NCI-H446 (cell line): ENCODE data around the gene ARRDC4.
"Not testable (repeated sequence)": the region's sequence is repeated elsewhere in the genome, so short reads cannot be mapped to it uniquely, and the experiment has no call there.

ENCODE experiments used
- DNase-seq, 2 experiments: peaks; one replicate each; lab custom pipeline; 2025; lab: John Stamatoyannopoulos, UW

ARRDC4 gene

DNA sequence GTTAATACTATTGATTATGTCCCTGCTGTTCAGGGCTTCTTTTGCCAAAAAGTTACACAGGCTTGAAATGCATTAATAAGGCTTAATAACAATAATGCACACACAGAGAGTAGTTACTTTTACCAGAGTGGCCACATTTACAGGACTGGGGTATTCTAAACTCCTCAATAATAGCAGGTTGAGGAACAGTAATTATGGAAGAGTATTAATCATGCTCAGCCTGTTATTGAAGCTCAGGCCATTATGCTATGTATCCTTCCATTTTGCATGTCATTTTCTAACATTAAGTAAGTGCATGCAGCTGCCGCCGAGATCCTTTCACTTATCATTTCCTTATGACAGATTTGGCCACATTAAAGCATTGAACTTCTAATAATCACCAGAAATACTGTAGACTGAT, 5.7 kb downstream of the ARRDC4 start:
- no peak for DNase-seq

DNA sequence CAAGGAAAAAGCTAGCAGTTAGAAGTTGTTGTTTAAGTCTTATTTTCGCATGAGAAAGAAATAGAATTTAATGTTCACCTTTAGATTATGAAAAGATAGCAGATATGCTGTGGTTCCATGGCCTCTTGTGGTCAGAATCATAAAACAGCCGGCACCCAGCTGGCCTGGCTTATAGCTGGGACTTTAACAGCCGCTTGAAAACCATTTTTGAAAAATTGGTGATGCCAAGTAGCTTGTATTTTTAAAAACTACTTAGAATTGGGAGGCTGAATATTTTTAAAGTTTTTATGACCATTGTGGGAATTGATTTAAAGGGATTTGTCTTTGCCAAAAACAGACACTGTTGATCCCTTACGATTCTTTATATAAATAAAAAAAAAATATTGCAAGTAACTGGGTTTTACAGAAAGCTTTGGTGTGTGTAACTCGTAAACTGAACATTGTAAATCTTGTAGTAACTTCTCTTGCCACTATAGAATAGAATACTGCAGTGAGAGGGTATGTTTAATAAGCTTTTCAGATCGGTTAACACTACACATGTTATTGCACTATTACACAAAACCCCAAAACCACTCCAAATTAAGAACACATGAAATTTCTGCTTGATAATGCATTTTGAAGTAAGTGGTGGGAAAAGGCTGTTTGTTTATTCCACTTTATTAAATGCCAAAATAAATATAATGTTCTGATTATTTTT, 6.6 kb downstream of the ARRDC4 start:
- no peak for DNase-seq

DNA sequence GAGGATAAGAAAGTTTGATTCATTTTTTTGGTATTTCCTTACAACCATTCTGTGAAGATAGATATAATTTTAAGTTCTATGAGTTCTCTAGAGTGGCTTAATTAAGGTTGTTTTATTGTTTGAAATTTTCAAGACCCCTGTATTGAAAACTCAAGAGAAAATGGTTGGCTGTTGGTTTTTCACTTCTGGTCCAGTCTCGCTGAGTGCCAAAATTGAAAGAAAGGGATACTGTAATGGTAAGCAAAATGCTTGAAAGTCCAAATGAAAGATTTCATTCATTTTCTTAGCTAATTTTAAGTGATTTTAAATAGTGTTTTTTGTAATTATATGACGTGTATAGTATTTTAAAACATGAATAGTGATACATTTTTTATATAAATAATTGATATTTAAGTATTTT, 7.4 kb downstream of the ARRDC4 start:
- DNase-seq = no peak

DNA sequence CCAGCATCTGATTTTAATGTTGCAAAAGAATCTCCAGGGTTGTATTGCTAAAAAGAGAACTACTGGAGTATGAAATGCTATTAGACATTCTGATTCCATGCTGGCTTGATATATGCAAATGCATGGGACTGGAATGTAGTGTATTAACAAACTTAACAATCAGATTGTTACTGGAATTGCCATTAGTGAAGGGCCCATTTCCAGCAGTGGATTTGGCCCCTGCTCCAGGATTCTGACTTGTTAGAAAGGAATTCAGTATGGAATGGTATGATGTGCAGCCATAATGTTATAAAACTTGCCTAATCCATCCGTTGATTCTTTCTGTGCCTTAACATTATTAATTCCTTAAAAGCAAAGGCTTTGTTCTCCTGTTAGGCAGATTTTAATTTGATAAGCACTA, 7.9 kb downstream of the ARRDC4 start:
- no peak for DNase-seq

DNA sequence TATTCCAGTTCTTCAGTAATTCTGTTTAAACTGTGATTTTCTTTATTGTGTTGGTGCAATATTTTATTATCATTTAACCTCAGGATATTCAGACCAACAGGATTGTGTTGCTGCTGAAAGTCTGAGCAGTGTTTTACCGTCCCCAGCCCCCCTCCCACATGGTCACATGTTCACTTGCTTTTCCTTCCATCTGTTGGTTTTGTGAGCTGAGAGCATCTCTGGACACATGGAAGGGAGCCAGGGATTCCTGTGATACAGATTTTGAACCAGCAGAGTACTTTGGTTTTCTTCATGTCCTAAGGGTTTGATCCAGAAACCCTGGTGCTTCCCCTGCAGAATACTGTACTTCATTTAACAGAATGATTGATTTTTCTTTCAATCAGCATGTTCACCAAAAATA, 11.9 kb downstream of the ARRDC4 start:
- no peak for DNase-seq

DNA sequence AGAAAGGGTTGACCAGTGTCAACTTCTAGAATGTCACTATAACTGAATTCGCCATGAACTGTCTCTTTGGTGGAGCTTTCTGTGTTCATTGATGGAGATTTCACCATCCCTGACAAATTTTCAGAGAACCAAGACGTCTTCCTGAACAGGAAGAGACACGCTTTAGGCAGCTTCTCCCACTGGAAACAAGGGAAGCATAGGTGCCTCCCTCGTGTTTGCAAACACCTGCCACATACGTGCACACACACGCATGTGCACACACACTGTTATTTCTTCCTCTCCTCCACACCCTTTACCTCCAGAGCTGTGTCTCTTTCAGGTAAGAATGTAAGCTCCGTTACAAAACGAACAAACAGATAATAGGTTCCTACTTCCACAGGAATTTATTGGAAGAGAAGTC, 15.6 kb downstream of the ARRDC4 start:
- no peak for DNase-seq

DNA sequence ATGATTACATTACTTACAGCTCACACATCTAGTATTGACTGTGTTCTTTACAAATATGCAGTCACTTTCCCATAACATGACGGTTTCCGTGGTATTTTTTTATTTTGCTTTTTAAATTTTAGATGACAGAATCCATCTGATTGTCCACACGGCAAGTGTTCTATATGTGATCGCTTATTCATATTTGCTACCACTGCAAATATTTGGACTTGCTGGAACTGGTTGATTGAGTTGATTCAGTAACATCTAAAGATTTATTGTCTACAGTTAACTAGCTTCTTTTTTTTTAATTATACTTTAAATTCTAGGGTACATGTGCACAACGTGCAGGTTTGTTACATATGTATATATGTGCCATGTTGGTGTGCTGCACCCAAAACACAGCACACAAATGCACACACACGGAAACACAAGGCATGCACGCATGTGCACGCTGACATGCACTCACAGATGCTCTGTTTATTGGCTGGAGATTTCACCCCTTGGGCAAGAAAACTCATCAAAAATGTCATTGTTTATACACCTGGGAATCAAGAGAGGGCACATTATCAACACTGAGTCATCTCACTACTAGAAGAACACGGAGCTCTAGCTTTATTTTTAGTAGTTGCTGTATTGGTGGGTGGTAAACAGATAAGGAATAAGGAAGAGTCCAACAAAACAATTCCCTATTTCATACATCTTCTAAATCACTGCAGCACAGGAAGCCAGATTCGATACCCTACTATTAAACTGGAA, 16.4 kb downstream of the ARRDC4 start:
- no peak for DNase-seq

DNA sequence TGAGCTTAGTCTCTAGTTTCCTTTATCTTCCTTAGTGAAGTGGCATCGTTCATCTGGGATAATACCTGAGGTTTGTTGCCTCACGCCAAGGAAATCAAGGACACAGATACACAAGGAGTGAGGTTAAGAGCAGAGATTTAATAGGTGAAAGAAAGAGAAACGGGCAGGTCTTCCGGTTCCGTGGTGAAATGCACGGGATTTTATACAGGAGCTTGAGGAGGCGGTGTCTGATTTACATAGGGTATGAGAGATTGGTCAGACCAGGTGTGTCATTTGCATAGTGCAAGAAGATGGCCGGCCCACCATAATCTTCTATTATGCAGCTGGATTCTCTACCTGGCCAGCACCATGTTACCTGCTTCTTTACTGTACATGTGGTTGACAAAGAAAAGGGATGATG, 17.2 kb downstream of the ARRDC4 start:
- no peak for DNase-seq

DNA sequence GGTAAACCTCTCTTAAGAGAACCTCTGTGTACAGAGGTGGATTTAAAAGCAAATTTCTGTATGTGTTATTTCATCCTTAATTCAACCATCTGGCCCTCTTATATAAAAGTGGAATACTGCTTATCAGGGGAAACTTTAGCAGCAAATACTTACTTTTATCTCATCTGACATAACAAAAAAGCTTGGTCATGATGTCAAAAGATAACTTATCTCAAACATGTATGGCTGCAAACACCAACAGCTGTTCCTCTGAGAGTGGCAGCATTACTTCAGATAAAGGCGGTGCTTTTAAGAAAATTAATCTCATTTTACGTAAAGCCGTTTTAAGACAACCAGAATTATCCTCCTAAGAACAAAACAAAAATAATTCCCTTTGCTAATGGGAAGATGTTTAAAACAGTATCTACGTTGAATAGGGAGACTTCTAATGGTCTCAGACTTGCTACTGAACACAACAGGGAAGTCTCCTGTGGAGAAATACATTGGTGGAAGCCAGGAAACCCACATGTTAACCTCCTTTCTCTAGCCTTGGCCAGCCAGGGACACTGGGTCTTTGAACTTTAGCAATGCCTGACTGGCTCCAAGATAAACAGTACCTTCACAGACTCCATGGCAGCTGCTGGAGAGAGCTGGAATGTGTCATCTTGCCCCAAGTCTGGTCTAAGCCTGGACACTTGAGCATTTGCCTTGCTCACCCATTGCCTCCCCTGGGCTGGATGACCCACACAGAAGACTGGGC, 18.1 kb downstream of the ARRDC4 start:
- DNase-seq = no peak

DNA sequence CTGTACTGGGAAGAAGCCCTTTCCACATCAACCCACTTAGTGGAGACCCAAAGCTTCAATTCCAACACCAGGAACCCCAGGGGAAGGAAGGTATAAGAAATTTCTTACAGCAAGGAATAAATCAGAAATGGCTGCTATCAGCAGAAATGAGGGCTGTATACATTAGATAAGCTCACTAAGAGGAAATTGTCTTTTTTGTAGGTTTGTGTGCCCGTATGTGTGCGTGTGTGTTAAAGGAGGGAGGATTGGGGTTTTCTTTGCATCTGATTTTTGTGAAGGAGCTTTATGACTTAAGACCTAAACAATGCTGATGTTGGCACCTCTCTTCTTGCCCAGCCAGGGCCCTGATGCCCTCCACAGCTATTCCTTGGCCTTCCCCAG, 18.6 kb downstream of the ARRDC4 start:
- DNase-seq = no peak

DNA sequence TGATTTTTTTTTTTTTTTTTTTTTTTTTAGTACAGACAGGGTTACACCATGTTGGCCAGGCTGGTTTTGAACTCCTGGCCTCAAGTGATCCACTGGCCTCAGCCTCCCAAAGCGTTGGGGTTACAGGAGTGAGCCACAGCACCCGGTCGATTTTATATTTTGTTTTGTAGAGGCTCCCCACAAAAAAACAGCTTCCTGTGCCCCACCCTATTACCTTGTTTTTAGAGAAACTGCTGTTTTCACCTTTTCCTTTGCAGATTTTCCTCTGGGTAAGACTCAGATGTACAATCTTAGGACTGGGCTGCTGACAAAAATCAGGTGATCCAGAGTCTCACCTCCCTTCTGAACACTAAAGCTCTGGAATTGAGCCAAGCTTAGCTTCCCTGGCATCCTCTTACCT, 20.6 kb downstream of the ARRDC4 start:
- DNase-seq = no peak

DNA sequence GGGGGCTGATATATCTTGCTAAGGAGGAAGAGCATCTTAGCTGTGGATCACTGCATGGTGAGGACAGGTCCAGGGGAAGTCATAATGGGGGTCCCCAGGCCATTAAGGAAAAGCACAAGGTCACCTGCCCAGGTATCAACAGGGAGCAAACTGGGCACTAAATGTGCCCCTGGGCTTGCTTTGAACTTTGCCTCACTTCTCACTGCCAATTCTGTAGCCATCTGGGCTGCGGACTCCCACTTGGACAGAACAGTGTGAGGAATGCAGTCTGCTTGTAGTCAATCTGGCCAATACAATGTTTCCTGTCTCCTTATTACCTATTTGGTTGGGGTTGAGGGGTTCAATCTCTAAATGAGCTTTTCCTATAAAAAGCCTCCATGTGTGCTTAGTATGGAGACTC, 21.3 kb downstream of the ARRDC4 start:
- DNase-seq = no peak

DNA sequence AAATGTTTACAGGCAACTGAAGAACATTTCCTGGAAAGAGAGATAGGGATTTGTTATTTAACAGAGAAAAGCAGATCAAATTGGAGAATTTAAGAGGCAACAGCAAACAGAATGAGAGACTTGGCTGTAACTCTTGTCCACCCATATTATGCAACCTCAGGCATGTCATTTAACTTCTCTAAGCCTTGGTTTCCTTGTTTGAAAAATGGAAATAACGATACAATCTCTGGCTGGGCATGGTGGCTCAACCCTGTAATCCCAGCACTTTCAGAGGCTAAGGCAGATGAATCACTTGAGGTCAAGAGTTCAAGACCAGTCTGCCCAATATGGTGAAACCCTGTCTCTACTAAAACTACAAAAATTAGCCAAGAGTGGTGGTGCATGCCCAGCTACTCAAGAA, 23.7 kb downstream of the ARRDC4 start:
- no peak for DNase-seq

DNA sequence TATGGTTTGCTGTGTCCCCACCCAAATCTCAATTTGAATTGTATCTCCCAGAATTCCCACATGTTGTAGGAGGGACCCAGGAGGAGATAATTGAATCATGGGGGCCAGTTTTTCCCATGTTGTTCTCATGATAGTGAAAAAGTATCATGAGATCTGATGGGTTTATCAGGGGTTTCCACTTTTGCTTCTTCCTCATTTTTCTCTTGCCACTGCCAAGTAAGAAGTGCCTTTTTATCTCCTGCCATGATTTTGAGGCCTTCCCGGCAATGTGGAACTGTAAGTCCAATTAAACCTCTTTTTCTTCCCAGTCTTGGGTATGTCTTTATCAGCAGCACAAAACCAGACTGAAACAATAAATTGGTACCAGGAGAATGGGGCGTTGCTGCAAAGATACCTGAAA, 25.5 kb downstream of the ARRDC4 start:
- not testable (repeated sequence) for DNase-seq

DNA sequence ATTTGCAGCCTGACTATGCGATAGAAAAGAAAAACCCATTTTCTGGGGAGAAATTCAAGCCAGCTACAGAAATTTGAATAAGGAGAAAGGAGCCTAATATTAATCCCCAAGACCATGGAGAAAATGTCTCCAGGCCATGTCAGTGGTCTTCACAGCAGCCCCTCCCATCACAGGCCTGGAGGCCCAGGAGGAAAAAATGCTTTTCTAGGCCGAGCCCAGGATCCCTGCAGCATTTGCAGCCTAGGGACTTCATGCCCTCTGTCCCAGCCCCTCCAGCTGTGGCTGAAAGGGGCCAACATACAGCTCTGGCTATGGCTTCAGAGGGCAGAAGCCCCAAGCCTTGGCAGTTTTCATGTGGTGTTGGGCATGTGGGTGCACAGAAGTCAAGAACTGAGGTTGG, 26.3 kb downstream of the ARRDC4 start:
- no peak for DNase-seq

DNA sequence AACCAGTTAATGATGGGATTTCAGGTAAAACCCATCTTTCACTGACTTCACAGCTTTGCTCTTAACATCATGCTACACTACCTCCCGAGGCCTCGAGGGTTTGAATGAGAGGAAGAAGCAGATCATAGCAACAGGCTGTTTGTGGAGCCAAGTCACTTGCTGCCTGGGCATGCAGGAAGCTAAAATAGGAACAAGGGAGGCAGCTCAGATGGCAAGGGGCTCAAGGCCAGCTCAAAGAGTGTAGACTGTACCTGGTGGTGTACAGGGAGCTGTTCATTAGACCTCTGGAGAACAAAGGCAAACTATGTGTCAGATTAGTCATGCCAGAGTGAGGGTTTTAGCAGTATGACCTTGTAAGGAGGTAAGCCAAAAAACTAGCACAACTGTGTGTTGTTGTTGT, 28.8 kb downstream of the ARRDC4 start:
- DNase-seq = no peak

DNA sequence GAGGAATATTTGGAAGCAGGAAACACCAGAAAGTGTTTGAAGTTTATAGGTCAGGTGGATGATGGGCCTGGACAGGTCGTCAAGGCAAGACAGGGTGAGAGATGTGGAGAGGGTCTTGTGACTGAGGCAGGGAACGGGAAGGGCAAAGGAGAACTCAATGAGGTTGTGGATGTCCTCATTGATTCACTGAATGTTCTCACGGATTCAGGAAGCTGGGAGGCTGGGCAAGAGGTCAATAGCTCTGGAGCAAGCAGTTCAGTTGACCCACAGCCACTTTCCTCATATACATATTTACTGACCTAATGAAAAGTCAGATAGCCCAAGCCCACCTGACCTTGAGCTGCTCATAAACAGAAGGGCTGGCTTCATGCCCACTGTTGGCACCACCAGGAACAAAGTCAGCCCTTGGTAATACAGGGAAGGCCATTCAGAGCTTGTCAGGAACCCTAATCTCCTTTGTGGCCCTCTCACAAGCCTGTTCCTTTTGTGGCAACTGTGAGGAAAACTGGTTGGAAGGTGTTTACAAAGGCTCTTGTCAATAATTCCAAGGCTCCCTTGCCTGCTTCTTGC, 31.6 kb downstream of the ARRDC4 start:
- DNase-seq = no peak

DNA sequence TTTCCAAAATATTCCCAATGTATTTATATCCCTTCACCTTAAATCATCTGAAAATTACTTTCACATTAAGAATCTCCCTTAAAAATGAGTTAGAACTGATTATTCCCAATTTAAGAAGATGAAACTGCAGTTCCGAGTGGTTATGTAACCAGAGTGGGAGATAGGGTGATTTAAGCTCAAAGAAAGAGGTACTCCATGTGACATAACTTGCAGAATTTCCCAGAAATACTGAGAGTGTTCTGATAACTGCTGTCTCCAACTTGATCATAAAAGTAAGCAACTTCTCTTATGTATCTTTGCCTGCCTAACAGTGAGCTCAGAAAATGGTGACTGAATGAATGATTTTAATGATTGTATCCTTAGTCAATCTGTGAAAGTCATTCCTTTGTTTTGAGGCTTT, 32.3 kb downstream of the ARRDC4 start:
- DNase-seq = no peak

DNA sequence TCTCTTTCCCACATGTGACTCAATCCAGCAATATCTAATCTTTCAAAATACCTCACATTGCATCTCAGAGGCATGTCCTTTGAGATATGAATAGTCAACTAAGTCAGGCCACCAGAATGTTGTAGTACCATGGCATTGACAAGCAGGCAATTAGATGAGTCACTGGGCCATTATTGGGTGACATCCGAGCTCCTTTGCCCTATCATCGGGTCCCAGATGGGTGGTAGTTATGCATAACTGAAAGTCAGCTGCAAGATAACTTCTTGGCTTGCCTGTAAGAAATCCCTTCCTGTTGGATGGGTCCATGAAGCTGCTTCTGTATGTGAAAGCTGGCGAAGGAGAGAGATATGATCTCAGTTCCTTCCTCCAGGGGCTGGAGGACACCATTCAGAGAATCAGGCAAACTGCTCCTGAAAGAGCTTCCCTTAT, 32.8 kb downstream of the ARRDC4 start:
- no peak for DNase-seq

DNA sequence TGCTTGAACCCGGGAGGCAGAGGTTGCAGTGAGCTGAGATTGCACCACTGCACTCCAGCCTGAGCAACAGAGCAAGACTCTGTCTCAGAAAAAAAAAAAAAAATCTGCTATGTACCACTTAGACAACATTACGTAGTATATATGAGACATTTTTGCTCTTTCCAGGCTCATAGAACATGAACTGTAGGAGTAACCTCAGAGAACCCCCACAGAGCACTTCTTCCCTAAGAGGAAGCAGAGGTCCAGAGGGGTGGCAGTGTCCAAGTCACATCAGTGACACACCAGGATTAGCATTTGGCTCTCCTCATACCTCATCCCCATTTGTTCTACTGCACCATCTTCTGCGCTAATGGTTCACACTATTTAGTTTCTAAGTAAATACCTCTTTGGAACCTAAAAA, 33.7 kb downstream of the ARRDC4 start:
- no peak for DNase-seq

DNA sequence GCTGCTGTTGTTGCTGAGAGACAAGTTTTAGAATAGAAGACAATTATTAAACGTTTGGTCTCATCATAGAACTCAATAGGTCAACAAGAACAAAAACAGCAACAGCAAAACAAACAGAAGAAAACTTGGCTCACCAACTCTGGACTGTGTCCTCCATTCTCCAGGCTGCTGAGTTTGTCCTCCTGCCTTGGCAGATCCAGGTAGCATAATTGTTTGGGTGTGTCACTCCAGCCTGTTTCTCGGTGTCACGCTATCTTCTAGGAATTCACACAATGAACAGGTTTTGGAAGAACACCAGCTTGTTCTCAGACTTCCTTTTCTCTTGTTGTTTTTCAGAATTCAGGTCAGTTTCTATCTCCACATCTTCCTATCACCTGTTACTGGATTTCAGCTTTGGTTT, 34.7 kb downstream of the ARRDC4 start:
- DNase-seq = no peak

DNA sequence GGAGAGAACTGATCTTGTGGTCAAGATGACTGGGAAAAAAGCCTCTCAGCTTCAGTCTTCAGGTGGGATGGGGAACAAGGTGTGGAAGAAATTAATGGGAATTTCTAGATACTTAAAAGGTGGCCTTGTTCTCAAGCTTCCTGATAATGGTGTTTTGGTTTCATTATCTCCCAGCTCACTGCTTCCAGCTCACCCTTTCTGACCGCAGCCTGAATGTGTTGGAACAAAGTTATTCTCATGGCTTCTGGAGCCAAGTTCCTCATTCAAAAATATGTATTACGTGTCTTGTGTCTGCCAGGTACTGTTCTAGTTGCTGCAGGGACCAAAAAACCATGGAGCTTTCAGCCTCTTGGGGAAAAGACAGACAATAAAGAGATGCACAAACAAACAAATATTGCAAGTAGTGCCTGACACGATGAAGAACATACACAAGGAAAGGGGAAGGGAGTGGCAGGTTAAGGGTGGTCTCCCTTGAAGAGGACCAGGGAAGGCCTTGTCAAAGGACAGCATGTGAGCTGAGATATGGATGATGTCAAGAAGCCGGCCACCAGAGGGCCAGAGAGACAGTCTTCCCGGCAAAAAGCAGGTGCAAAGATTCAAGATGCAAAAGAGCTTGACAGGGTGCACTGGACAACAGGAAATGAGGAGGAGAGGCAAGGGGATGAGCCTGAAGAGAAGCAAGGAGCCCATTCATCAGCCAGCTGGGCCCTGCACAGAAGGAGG, 35.5 kb downstream of the ARRDC4 start:
- DNase-seq = no peak
